CD4-positive, CD25-positive, alpha-beta regulatory T cell (primary cell): ENCODE results near the gene PTPRE. TPM values are rescaled to one million over a fixed set of nuclear protein-coding genes. Genes with fewer than 3 reads are reported as not detected.
A peak's percentile ranks its signal among the peaks of the same experiment; 100 is the strongest.

Experiments
- ATAC-seq, 2 donors: fragments of 150-1000 bp; cut with Tn5 transposase; one replicate each; pipeline ENCODE4 v1.10.0; 2021; ENCODE audit warnings: low read depth in 2 of 2, moderate number of reproducible peaks in 2 of 2, moderate library complexity in 1 of 2
- DNase-seq, 3 donors: peaks; one replicate each; pipeline versions ENCODE4 v3.0.0 to v3.0.0-alpha.2; 2012 to 2022; ENCODE audit warnings: mixed read lengths in 1 of 3
- H3K27ac ChIP-seq: one replicate; pipeline ENCODE4 v1.7.0; 2013; ENCODE audit warnings: mild to moderate bottlenecking, low read length; ENCODE audit not compliant: insufficient read depth, poor library complexity, severe bottlenecking
- H3K27me3 ChIP-seq: one replicate; pipeline ENCODE4 v1.7.0; 2013; ENCODE audit warnings: low read length; ENCODE audit not compliant: control insufficient read depth, insufficient read depth
- H3K36me3 ChIP-seq: one replicate; pipeline ENCODE4 v1.7.0; 2013; ENCODE audit warnings: mild to moderate bottlenecking, low read length, moderate library complexity; ENCODE audit not compliant: control insufficient read depth, insufficient read depth
- H3K4me1 ChIP-seq: 2 replicates; pipeline ENCODE4 v1.7.0; 2013; ENCODE audit warnings: mild to moderate bottlenecking, low read length; ENCODE audit not compliant: insufficient read depth, control insufficient read depth, poor library complexity, severe bottlenecking
- H3K4me3 ChIP-seq: one replicate; pipeline ENCODE4 v1.7.0; 2013; ENCODE audit warnings: low read depth, mild to moderate bottlenecking, low read length, moderate library complexity
- H3K9me3 ChIP-seq, 2 experiments: 1 replicate in 1 of 2; 2 replicates in 1 of 2; pipeline ENCODE4 v1.7.0; 2013; ENCODE audit warnings: low read length in 2 of 2, mild to moderate bottlenecking in 1 of 2, moderate library complexity in 1 of 2; ENCODE audit not compliant: control insufficient read depth in 2 of 2
- H3K27ac Mint-ChIP-seq, 3 donors: one replicate each; pipeline ENCODE4 v1.8.0; 2020 to 2022; ENCODE audit warnings: mild to moderate bottlenecking in 3 of 3, mixed read lengths in 3 of 3, moderate library complexity in 2 of 3
- H3K27me3 Mint-ChIP-seq: one replicate; pipeline ENCODE4 v1.8.0; 2022; ENCODE audit warnings: mild to moderate bottlenecking, mixed read lengths
- H3K36me3 Mint-ChIP-seq: one replicate; pipeline ENCODE4 v1.8.0; 2020; ENCODE audit warnings: mixed read lengths
- H3K4me1 Mint-ChIP-seq, 4 donors: one replicate each; pipeline ENCODE4 v1.8.0; 2020 to 2022; ENCODE audit warnings: mixed read lengths in 4 of 4, mild to moderate bottlenecking in 1 of 4
- H3K4me3 Mint-ChIP-seq, 4 donors: one replicate each; pipeline ENCODE4 v1.8.0; 2020 to 2022; ENCODE audit warnings: mild to moderate bottlenecking in 4 of 4, mixed read lengths in 4 of 4, moderate library complexity in 3 of 4
- H3K9me3 Mint-ChIP-seq, 7 donors: one replicate each; pipeline ENCODE4 v1.8.0; 2020 to 2022; ENCODE audit warnings: mixed read lengths in 7 of 7, mild to moderate bottlenecking in 3 of 7, moderate library complexity in 2 of 7
- polyA plus RNA-seq, 4 donors: library from polyadenylated mRNA; unstranded; fragments of 300-500 nt; fragmentation: Illumina TruSeq; gene quantifications; one replicate each; pipeline ENCODE4 v1.2.3, GENCODE V29; 2021
- total RNA-seq: library from RNA; stranded (reverse); gene quantifications from one replicate; pipeline ENCODE4 v1.2.3, GENCODE V29; 2022

Gene PTPRE
- total and polyA plus RNA-seq, 5 donors from 2014 or later, result 10.0 to 63.9 (median 13.7) TPM

GRCh38 chr10:127916826-127917225, 9.9 kb downstream of the PTPRE start:
- Histone ChIP-seq H3K36me3 (no peaks in the 10 kb centered on the region), H3K9me3 (no peaks in the 10 kb centered on the region), H3K4me1 (no peaks in the 10 kb centered on the region), H3K4me3 (no peak overlapping the region), H3K27ac (no peak overlapping the region), H3K27me3 (no peaks in the 10 kb centered on the region)
- Mint-ChIP-seq H3K9me3 (peaks cover 0 to 2% (median 0%) of the 10 kb centered on the region in 7 donors), H3K4me3 (no peak overlapping the region), H3K36me3 (no peaks in the 10 kb centered on the region), H3K27ac (peak overlapping the region in 1 of 3 donors; percentile 69), H3K4me1 (peaks cover 0 to 5% (median 0%) of the 10 kb centered on the region in 4 donors), H3K27me3 (peaks cover 11% of the 10 kb centered on the region)
- ATAC-seq, result no peak
- DNase-seq, result no peak

- DNase-seq (no peak), ATAC-seq (no peak)
- Mint-ChIP-seq H3K27ac (no peak overlapping the region), H3K4me1 (peaks cover 0 to 5% (median 0%) of the 10 kb centered on the region in 4 donors), H3K27me3 (peaks cover 11% of the 10 kb centered on the region), H3K9me3 (peaks cover 0 to 2% (median 0%) of the 10 kb centered on the region in 7 donors), H3K4me3 (no peak overlapping the region), H3K36me3 (no peaks in the 10 kb centered on the region)
- H3K27ac ChIP-seq, result no peak overlapping the region
- no peak overlapping the region for H3K4me3 ChIP-seq
- H3K36me3 ChIP-seq, result no peaks in the 10 kb centered on the region
- no peaks in the 10 kb centered on the region for H3K27me3 ChIP-seq
- no peaks in the 10 kb centered on the region for H3K4me1 ChIP-seq
- no peaks in the 10 kb centered on the region for H3K9me3 ChIP-seq
These were observed 11.7 kb downstream of the PTPRE start for GRCh38 chr10:127918572-127918971.

GRCh38 chr10:127919418-127920271, 12.7 kb downstream of the PTPRE start:
- DNase-seq (no peak), ATAC-seq (no peak)
- Mint-ChIP-seq H3K27ac (no peak overlapping the region), H3K4me1 (peaks cover 0 to 5% (median 0%) of the 10 kb centered on the region in 4 donors), H3K4me3 (no peak overlapping the region), H3K27me3 (peaks cover 6% of the 10 kb centered on the region), H3K9me3 (peaks cover 0 to 2% (median 0%) of the 10 kb centered on the region in 7 donors), H3K36me3 (no peaks in the 10 kb centered on the region)
- Histone ChIP-seq H3K36me3 (no peaks in the 10 kb centered on the region), H3K9me3 (no peaks in the 10 kb centered on the region), H3K4me3 (no peak overlapping the region), H3K4me1 (no peaks in the 10 kb centered on the region), H3K27me3 (no peaks in the 10 kb centered on the region), H3K27ac (no peak overlapping the region)

GRCh38 chr10:127920306-127921074, 13.6 kb downstream of the PTPRE start:
- no peaks in the 10 kb centered on the region for H3K4me1 ChIP-seq

GRCh38 chr10:127921075-127921752, 14.3 kb downstream of the PTPRE start:
- H3K27me3 ChIP-seq, result no peaks in the 10 kb centered on the region
- peaks cover 0 to 5% (median 0%) of the 10 kb centered on the region in 4 donors for H3K4me1 Mint-ChIP-seq
- no peaks in the 10 kb centered on the region for H3K36me3 Mint-ChIP-seq
- no peaks in the 10 kb centered on the region for H3K9me3 ChIP-seq
- no peak overlapping the region for H3K27ac Mint-ChIP-seq
- peaks cover 0 to 2% (median 0%) of the 10 kb centered on the region in 7 donors for H3K9me3 Mint-ChIP-seq
- peaks cover 4% of the 10 kb centered on the region for H3K27me3 Mint-ChIP-seq
- no peak overlapping the region for H3K4me3 Mint-ChIP-seq
- no peak overlapping the region for H3K27ac ChIP-seq
- H3K4me1 ChIP-seq, result no peaks in the 10 kb centered on the region
- H3K36me3 ChIP-seq, result no peaks in the 10 kb centered on the region
- DNase-seq (no peak), ATAC-seq (no peak)
- H3K4me3 ChIP-seq, result no peak overlapping the region

More at GRCh38 chr10:127920306-127921074, 13.6 kb downstream of the PTPRE start:
- H3K27ac ChIP-seq, result no peak overlapping the region
- no peak overlapping the region for H3K4me3 Mint-ChIP-seq
- DNase-seq, result no peak
- H3K9me3 Mint-ChIP-seq, result peaks cover 0 to 2% (median 0%) of the 10 kb centered on the region in 7 donors
- no peaks in the 10 kb centered on the region for H3K36me3 ChIP-seq
- H3K9me3 ChIP-seq, result no peaks in the 10 kb centered on the region
- peaks cover 0 to 5% (median 0%) of the 10 kb centered on the region in 4 donors for H3K4me1 Mint-ChIP-seq
- no peaks in the 10 kb centered on the region for H3K36me3 Mint-ChIP-seq
- ATAC-seq, result no peak
- no peak overlapping the region for H3K4me3 ChIP-seq
- peaks cover 6% of the 10 kb centered on the region for H3K27me3 Mint-ChIP-seq
- H3K27ac Mint-ChIP-seq, result no peak overlapping the region
- no peaks in the 10 kb centered on the region for H3K27me3 ChIP-seq

GRCh38 chr10:127921753-127922145, 14.8 kb downstream of the PTPRE start:
- H3K36me3 ChIP-seq, result no peaks in the 10 kb centered on the region
- H3K4me1 ChIP-seq, result no peaks in the 10 kb centered on the region
- Mint-ChIP-seq H3K27ac (no peak overlapping the region), H3K4me3 (no peak overlapping the region), H3K9me3 (peaks cover 0 to 1% (median 0%) of the 10 kb centered on the region in 7 donors), H3K36me3 (no peaks in the 10 kb centered on the region), H3K27me3 (peaks cover 4% of the 10 kb centered on the region), H3K4me1 (peaks cover 0 to 5% (median 0%) of the 10 kb centered on the region in 4 donors)
- no peak for ATAC-seq
- no peak overlapping the region for H3K4me3 ChIP-seq
- no peaks in the 10 kb centered on the region for H3K9me3 ChIP-seq
- H3K27me3 ChIP-seq, result no peaks in the 10 kb centered on the region
- no peak for DNase-seq
- H3K27ac ChIP-seq, result no peak overlapping the region

- no peak for DNase-seq
- Histone ChIP-seq H3K4me1 (no peaks in the 10 kb centered on the region), H3K36me3 (no peaks in the 10 kb centered on the region), H3K4me3 (no peak overlapping the region), H3K27ac (no peak overlapping the region), H3K9me3 (no peaks in the 10 kb centered on the region), H3K27me3 (no peaks in the 10 kb centered on the region)
- H3K27me3 Mint-ChIP-seq, result peaks cover 4% of the 10 kb centered on the region
- no peak for ATAC-seq
- peaks cover 0 to 5% (median 0%) of the 10 kb centered on the region in 4 donors for H3K4me1 Mint-ChIP-seq
- no peak overlapping the region for H3K4me3 Mint-ChIP-seq
- H3K36me3 Mint-ChIP-seq, result no peaks in the 10 kb centered on the region
- H3K9me3 Mint-ChIP-seq, result peaks cover 0 to 2% (median 0%) of the 10 kb centered on the region in 7 donors
- no peak overlapping the region for H3K27ac Mint-ChIP-seq
These were observed 15.3 kb downstream of the PTPRE start for GRCh38 chr10:127922206-127922605.
